HG02840 (cell line): ENCODE measurements around the gene SPDEF.

Experiments
- ATAC-seq: cut with Tn5 transposase; IDR thresholded peaks from one replicate; pipeline ENCODE4 v1.9.1; 2021; ENCODE audit warnings: mild to moderate bottlenecking, moderate library complexity, moderate number of reproducible peaks; ENCODE audit not compliant: unreplicated experiment, low FRiP score

SPDEF gene

GRCh38 chr6:34490390-34491090 is 65.6 kb downstream of the SPDEF start:
- ATAC-seq: no peak

GRCh38 chr6:34489207-34489805 is 66.8 kb downstream of the SPDEF start:
- no peak for ATAC-seq
